ENCODE measurements around the gene TMEM184A.

Gene TMEM184A

DNA sequence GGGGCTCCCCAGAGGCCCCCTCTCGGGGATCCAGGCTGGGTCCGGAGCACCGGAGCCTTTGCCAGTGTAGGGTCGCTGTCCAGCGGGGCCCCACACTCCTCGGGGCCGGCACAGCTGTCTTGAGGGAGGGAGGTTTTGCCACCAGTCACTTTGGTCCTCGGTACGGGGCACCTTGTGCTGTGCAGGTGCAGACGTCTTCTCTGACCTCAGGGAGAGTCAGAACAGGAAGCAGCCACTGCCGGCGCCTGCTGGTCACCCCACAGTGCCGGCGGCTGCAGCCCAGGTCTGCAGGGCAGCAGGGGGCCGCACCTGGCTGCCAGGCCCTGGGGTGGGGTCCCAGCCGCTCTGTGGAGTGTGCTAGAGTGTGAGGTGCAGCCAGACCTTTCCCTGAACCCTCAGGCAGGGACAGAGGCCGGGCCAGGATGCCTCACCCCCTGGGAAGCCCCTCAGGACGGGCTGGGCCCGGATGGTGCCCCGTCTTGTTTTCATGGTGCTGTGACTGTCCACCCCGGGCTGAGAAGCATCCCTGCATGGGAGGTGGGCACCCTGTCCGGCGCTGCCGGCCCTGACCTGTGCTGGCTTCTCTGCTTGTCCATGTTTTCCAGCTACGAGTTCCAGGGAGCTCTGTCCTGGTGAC is 17.3 kb downstream of the TMEM184A start:
- DNase-seq, result no peak

- no peak for DNase-seq
Measured at GRCh38 chr7:1537535-1538412, 18.2 kb downstream of the TMEM184A start.

DNA sequence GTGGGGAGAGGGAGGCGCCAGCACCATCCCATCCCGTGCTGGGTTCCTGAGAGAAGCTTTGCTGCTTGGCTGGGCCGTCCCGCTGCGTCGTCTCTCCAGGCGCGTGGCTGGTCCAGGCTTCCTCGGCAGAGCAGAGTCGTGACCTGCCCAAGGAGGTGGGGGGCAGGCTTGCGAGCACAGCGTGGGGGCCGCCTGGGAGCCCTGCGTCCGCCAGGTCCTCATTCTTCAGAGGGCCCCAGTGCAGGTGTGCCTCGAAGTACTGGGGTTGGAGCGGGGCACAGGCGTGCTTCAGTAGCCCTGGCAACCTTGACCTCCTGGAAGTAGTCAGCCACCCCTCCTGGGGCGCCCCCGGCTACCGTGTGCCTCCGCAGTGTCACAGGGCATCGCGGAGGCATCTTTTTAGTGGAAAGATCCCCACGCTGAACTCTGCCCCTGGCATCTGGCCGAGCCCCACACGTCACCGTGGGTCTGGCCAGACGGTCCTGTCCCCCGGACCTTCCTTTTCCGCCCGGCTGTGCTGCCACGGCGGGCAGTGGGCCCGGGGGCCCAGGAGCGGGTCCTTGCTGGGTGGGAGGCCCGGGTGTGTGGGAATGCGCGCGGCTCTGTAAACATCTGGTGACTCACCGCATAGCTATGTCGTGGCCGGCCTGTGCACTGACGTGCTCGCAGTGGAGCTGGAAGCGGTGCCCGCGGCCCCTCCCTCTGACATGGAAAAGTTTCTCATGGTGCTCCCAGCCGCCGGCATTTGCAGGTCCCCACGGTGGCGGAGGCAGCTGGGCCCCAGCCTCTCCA is 19.1 kb downstream of the TMEM184A start:
- no peak for DNase-seq

DNA sequence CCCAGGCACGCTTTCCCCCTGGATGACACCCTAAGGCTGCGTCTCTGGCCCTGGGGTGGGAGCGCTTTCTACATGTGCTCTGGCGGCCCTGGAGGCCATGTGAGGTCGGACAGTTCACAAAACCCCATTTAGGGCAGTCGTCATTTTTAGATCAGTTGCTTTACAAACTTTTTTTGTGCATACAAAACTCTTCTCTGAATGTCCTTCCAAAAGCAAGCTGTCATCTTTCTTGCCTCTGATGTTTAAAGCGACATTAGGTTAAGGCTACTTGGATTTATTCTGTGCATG is 19.6 kb downstream of the TMEM184A start:
- DNase-seq, result no peak

DNA sequence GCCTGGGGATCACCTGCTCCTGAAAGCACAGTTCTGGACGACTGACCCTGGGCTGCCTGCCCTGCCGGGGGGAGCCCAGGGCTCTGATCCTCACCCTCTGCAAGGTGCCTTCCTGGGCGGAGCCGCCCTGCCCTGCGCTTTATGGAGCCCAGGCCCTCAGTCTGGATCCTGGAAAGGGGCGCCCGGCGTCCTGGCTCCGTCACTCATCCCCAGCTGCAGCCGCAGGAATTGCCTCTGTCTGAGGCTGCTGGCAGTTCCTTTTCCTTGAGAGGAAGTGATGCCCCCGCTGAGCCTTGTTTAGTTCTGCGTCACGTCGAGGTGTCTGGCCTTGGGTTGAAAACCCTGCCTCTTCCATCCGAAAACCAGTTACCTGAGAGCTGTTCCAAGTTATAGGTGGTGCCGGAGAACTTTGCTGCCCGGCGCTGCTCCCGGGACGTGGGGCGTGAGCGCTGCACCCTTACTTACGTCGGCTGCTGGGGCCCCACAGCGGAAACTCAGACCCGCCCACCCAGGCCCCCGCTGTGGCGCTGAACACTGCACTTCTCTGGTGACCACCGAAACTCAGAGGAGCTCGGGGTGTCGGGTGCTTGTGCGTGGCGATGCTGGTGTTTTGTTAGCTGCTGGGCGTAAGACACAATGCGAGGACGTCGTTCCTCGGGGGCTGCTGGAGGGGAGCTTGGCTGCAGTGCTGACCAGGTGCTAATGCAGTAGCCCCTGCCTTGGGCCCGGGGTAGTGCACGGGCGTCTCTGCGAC is 20.1 kb downstream of the TMEM184A start:
- no peak for DNase-seq

DNA sequence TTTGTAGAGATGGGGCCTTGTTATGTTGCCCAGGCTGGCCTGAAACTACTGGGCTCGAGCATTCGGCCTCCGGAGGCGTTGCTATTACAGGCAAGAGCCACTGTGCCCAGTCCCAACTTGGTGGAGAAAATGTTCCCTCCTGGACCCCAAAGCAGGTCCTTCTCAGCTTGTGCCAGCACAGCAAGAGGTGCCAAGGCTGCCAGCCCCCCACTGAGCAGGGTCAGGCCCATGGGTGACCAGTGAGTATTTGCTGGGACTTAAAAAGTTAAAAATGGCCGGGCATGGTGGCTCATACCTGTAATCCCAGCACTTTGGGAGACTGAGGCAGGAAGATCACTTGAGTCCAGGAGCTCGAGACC is 20.9 kb downstream of the TMEM184A start:
- no peak for DNase-seq

- no peak for DNase-seq
Measured at GRCh38 chr7:1534330-1535099, 21.5 kb downstream of the TMEM184A start.

DNA sequence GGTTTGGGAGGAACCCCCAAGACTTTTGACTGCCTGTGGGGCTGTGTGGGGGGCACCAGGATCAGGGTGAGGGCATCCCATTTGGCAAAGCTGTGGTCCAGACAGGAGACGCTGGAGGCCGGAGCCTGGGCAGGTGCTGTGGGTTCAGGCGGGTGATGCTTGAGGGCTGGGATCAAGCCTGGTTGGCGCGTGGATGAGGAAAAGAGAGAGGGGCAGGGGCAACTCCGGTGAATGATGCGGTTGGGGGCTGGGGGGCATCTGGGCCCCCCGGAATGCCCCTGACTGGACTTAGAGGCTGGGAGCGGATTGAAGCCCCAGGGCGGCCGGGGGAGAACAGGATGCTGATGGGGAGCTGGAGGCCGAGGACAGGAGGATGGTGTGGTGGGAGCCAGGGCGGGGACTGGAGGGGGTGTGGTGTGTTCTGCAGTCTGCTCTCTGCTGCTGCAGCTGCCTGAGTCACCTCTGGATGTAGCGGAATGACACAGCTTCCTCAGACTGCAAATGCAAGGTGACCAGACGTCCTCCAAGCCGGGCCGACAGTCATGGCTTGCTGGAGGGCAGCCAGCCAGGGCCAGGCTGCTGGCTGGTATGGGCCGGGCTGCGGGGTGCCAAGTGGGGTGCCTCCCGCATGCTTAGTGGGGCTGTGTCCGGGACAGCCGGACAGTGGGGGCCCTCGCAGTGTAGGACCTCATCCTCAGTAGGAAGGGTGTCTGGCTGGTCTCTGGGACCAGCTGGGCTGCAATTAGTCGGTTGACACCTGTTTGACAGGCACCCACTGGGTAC is 22.3 kb downstream of the TMEM184A start:
- DNase-seq, result peak; percentile 55 to 69

GRCh38 chr7:1533255-1533546 is 22.8 kb downstream of the TMEM184A start:
- no peak for DNase-seq

DNA sequence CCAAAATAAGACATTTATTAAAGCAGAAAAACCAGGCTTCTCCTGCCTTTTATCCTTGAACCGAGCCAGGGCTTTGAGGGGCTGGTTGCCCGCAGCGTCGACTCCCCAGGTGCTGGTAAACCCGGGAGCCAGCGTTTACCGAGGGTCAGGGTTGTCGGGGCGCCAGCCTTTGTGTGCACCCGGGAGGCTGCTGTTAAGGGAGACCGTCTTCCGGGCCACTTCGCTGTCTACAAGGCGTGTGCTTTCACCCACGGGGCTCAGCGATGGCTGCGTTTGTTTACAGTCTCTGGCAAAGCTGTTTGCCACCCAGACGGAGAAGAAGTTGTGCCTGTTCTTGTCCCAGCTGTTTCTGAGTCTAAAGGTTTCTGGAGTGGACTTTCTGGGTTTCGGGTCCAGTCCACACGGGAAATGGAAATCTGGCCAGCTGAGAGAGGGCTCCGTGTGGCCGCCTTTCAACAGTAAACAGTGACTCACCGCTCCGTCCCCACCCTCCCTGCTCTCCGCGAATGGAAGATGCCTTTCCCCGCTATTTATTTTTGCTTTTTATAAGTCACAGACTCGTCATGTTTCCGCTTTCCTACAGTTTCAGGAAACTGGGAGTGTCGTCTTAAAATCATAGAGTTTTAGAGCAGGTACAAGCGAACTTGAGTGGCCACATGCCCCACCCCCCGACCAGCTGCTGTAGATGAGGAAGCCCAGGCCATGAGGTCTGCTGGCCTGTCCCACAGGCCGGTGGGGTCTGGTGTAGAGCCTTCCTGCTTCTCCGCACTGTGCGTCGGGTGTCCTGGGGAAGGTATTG is 23.4 kb downstream of the TMEM184A start:
- peak; percentile 70 for DNase-seq

DNA sequence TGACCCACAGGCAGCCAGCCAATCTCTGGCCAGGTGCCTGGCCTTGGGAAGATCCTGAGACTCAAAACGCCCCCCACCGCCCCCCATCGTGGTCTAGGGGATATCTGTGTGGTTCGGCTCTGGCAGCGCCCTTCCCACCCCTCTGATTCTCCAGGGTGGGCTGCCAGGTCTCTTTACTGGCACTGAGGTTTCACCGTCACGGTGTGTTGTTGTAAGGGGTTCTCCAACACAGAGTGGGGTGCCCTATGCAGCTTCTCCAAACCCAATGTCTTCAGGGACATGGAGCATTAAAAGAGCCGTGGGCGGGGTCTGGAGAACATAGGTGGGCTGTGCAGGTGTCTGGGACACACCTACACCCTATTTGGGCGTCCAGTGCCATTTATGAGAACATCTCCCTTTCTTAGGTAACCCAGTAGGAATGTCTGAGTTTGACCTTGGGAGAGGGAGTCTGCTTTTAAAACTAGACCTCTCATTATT is 24.0 kb downstream of the TMEM184A start:
- DNase-seq, result peak in 1 of 2 experiments; percentile 39

DNA sequence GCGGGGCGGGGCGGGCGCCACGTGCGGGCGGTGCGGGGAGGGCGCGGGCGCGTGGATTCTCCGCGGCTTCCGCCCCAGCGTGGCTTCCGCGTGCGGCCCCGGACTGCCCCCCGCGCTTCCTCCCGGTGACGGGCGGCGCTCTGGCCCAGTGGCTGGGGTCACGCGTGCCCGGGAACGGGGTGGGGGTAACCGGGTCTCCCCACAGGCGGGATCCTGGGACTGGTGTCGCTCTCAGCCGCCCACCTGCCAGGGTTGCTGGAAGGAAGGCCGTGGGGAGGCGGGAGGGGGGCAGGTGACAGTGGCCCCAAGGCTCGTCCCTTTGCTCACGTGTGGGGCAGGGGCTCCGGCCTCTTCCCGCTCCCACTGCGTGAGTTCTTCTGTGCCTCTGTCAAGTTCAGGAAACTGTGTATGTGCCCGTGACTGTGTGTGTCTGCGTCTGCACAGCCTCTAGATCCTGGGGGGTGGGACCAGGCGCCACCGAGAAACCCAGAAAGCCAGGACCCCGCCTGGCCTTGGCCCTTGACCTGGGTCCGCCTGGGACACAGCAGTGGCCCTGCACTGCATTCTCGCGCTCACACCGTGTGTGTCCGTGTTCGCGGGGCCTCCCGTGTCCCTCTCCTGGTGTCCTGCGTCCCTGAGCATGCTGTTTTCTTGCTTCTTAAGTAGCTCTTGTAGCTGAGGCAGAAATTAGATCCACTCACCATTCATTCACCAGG is 24.6 kb downstream of the TMEM184A start:
- peak; percentile 48 to 52 for DNase-seq

GRCh38 chr7:1530946-1531262 is 25.1 kb downstream of the TMEM184A start:
- DNase-seq, result peak in 1 of 2 experiments; percentile 35

DNA sequence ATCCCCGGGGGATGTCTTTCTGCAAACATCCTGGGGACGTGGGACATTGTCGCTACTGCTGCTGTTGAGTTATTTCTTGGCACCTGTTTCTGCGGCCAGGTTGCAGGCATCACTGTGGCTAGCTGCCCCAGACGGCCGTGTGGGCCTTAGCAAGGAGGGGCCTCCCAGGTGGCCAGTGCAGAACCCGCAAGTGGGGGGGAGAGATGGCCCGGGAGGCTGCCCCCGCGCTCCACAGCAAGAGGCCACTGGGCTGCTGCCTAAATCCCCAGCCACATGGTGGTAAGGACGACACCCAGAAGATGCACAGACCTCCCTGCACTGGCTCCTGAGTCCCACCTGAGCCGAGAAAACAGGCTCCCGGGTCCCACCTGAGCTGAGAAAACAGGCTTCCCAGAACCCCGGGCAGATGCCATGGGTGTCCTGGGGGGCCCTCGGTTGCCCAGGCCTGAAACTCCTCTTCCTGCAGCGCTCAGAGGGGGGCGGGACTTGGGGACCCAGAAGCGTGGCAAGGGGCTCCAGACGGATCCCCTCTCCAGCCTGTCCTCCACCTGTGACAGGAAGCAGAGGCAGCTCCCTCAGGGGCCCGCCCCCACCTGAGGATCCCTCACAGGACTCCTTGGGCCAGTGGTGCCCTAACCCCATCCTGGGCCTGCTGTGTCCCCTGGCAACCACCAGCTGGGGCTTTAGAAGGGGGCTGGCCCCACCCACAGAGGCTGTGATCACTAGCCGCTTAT is 26.5 kb downstream of the TMEM184A start:
- no peak for DNase-seq

DNA sequence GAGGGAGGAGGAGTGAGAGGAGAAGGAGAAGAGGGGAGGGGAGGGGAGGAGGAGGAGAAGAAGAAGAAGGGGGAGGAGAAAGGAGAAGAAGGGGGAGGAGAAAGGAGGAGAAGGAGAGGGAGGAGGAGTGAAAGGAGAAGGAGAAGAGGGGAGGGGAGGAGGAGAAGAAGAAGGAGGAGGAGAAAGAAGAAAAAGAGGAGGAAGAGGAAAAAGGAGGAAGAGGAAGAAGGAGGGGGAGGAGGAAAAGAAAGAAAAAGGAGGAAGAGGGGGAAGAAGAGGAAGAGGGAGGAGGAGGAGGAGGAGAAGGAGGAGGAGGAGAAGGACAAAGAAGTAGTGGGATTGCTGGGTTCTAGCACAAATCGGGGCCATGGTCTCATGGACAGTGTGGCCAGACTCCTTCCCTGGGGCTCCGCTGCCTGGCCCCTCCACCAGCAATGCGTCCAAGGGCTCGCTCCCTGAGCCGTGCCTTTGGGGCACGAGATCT is 29.7 kb downstream of the TMEM184A start:
- DNase-seq, result no peak

DNA sequence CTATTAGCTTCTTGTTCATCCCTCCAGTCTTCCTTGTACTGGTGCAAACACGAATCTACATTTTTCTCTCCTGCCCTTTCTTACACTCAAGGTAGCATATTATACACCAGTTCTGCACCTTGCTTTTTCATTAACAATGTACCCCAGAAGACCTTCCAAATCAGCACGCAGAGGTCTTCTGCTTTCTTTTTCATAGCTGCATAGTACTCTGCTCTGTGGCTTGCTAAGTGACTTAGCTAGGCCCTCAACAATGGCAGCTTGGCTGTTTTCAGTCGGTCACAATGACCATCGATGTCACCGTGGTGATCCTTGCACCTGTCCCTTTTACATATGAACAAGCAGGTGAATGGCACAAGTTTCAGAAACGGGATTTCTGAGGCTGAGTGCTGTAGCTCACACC is 30.6 kb downstream of the TMEM184A start:
- no peak for DNase-seq

DNA sequence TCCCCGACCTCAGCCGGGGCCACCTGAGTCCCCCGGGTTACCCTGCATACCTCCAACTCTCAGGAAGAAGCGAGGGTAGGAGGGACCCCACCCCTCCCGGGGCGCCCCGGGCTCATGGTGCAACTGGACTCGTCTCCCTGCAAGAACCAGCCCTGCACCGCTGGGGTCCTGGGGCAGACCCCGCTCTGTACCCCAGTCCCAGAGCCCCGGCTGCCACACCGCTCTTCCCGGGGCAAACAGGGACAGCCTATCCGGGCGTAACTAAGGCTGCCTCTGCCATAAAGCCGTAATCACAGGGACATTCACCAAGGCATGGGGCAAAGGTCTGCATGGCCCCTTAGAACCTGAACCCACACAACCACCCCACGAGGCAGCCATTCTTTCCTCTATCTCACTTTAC is 32.2 kb downstream of the TMEM184A start:
- no peak for DNase-seq

DNA sequence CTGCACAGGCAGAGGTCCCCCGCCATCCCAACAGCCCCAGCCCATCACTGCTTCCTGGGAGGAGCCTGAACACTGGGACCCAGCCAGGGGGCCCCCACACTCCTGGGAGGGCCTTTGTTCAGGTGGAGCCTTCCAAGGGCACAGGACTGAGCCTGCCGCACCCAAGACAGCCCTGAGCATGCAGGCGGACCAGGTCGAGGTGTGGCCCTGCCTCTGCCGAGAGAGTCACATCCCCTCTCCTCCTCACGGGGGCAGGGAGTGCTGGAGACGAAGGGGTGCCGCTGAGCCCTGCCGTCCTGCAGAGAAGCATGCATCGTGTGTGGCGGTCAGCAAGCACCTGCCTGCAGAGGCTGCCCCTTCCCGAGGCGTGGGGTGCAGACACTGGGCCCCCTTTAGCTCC is 32.8 kb downstream of the TMEM184A start:
- DNase-seq, result no peak

GRCh38 chr7:1521456-1521855 is 34.5 kb downstream of the TMEM184A start:
- DNase-seq, result no peak

Measured in activated T-cell treated with anti-CD3 and anti-CD28 coated beads, Interleukin-2, amount 50 U/mL, for 48 hours (primary cell).